Peyer's patch (tissue), 4 donors: ENCODE measurements around the gene PHF24. TPM values are rescaled to one million over a fixed set of nuclear protein-coding genes. Genes with fewer than 3 reads are reported as not detected.

Experiments
- DNase-seq, 3 donors: peaks; one replicate each; pipeline ENCODE4 v3.0.0-alpha.2; 2017 to 2019
- H3K27ac ChIP-seq, 4 donors: fragments of 200-600 bp; sonication (generic); one replicate each; pipeline ENCODE4 v1.5.1; 2016 to 2019
- H3K27me3 ChIP-seq, 2 donors: fragments of 200-600 bp; sonication (generic); one replicate each; pipeline ENCODE4 v1.5.1; 2019
- H3K36me3 ChIP-seq, 3 donors: fragments of 200-600 bp; sonication (generic); one replicate each; pipeline ENCODE4 v1.5.1; 2016 to 2019
- H3K4me1 ChIP-seq, 4 donors: fragments of 200-600 bp; sonication (generic); one replicate each; pipeline ENCODE4 v1.5.1; 2016 to 2019
- H3K4me3 ChIP-seq, 4 donors: fragments of 200-600 bp; sonication (generic); 1 replicate in 3 of 4; 2 replicates in 1 of 4; pipeline ENCODE4 v1.5.1; 2016 to 2019; ENCODE audit warnings: mild to moderate bottlenecking in 1 of 4
- H3K9me3 ChIP-seq, 4 donors: fragments of 200-600 bp; sonication (generic); one replicate each; pipeline ENCODE4 v1.5.1; 2016 to 2019; ENCODE audit warnings: mild to moderate bottlenecking in 1 of 4
- CTCF ChIP-seq, 6 experiments: fragments of 450-650 bp in 4 of 6; fragments of 200-600 bp in 2 of 6; sonication (generic) in 1 of 6; IDR thresholded peaks; one replicate each; pipeline ENCODE4 v1.5.1; 2017 to 2019; ENCODE audit warnings: antibody characterized with exemption in 6 of 6, mild to moderate bottlenecking in 3 of 6, moderate library complexity in 1 of 6
- POLR2A ChIP-seq, 2 donors: fragments of 450-650 bp; IDR thresholded peaks; one replicate each; pipeline ENCODE4 v1.5.1; 2017; ENCODE audit warnings: antibody characterized with exemption in 2 of 2, mild to moderate bottlenecking in 2 of 2, moderate library complexity in 2 of 2
- total RNA-seq, 4 donors: library from RNA; depleted of rRNA; stranded (reverse); fragments of >200 nt; gene quantifications; one replicate each; pipeline ENCODE4 v1.1.0, GENCODE V29; 2016

Gene PHF24
- total RNA-seq, 4 donors from 2014 or later = 0.76 TPM; not detected in 3

GRCh38 chr9:34989003-34989945 is 31.2 kb downstream of the PHF24 start, which contains the start of gene DNAJB5:
TSS of gene DNAJB5 (plus strand) at chr9:34989745. CDS start at chr9:34990631, 886 bp downstream.
- peak; percentile 98 to 99 (median 99) for DNase-seq
- H3K36me3 ChIP-seq = no peaks in the 10 kb centered on the region
- peak within 1 kb of the TSS; percentile 67 to 89 (median 80) for H3K4me3 ChIP-seq
- H3K27me3 ChIP-seq = no peaks in the 10 kb centered on the region
- peak within 1 kb of the TSS; percentile 78 to 91 (median 88) for H3K27ac ChIP-seq
- peaks cover 0 to 24% (median 14%) of the 10 kb centered on the region in 4 donors for H3K4me1 ChIP-seq
- peak; percentile 58 to 59 for TF ChIP-seq POLR2A (IDR thresholded peaks at IDR 0.05)
- no peak for TF ChIP-seq CTCF (IDR thresholded peaks at IDR 0.05)
- H3K9me3 ChIP-seq = no peaks in the 10 kb centered on the region

GRCh38 chr9:34989946-34990635 is 32.0 kb downstream of the PHF24 start:
- no peaks in the 10 kb centered on the region for H3K9me3 ChIP-seq
- DNase-seq = peak; percentile 34 to 71 (median 68)
- H3K36me3 ChIP-seq = no peaks in the 10 kb centered on the region
- peak overlapping the region; percentile 67 to 89 (median 80) for H3K4me3 ChIP-seq
- H3K4me1 ChIP-seq = peaks cover 0 to 29% (median 13%) of the 10 kb centered on the region in 4 donors
- no peaks in the 10 kb centered on the region for H3K27me3 ChIP-seq
- peak overlapping the region; percentile 78 to 91 (median 88) for H3K27ac ChIP-seq
- TF ChIP-seq POLR2A (IDR thresholded peaks at IDR 0.05) (no peak), CTCF (IDR thresholded peaks at IDR 0.05) (no peak)

- Histone ChIP-seq H3K4me1 (peaks cover 0 to 34% (median 13%) of the 10 kb centered on the region in 4 donors), H3K9me3 (no peaks in the 10 kb centered on the region), H3K36me3 (no peaks in the 10 kb centered on the region), H3K4me3 (peak overlapping the region in 1 of 4 donors; percentile 87), H3K27ac (peak overlapping the region in 3 of 4 donors; percentile 78 to 91 (median 89)), H3K27me3 (no peaks in the 10 kb centered on the region)
- no peak for DNase-seq
- TF ChIP-seq CTCF (IDR thresholded peaks at IDR 0.05) = no peak
Observed at GRCh38 chr9:34990908-34991606, 33.0 kb downstream of the PHF24 start.

GRCh38 chr9:34991607-34992375 is 33.7 kb downstream of the PHF24 start:
- DNase-seq = no peak
- no peaks in the 10 kb centered on the region for H3K36me3 ChIP-seq

More at GRCh38 chr9:34991607-34992375, 33.7 kb downstream of the PHF24 start:
- peak overlapping the region; percentile 57 to 91 (median 72) for H3K27ac ChIP-seq
- TF ChIP-seq POLR2A (IDR thresholded peaks at IDR 0.05) = no peak
- no peak for TF ChIP-seq CTCF (IDR thresholded peaks at IDR 0.05)
- H3K4me3 ChIP-seq = no peak overlapping the region
- H3K4me1 ChIP-seq = peaks cover 0 to 34% (median 10%) of the 10 kb centered on the region in 4 donors
- no peaks in the 10 kb centered on the region for H3K9me3 ChIP-seq
- H3K27me3 ChIP-seq = no peaks in the 10 kb centered on the region
